HUES6 (cell line): ENCODE data around the gene FADS3.

Source experiments
- H3K27ac ChIP-seq: 2 replicates; pipeline ENCODE4 v1.7.0; 2013; ENCODE audit warnings: low read depth, mild to moderate bottlenecking, low read length, inconsistent platforms
- H3K27me3 ChIP-seq: 2 replicates; pipeline ENCODE4 v1.6.1; 2013; ENCODE audit warnings: low read length; ENCODE audit not compliant: control insufficient read depth, insufficient read depth
- H3K36me3 ChIP-seq: 2 replicates; pipeline ENCODE4 v1.6.1; 2013; ENCODE audit warnings: low read length; ENCODE audit not compliant: control insufficient read depth, insufficient read depth
- H3K4me1 ChIP-seq: 2 replicates; pipeline ENCODE4 v1.6.1; 2013; ENCODE audit warnings: low read length; ENCODE audit not compliant: control insufficient read depth, insufficient read depth
- H3K4me3 ChIP-seq: 2 replicates; pipeline ENCODE4 v1.5.1; 2013; ENCODE audit warnings: low read depth, low read length
- H3K9ac ChIP-seq: one replicate; pipeline ENCODE4 v1.6.1; 2013; ENCODE audit warnings: mild to moderate bottlenecking, low read length
- H3K9me3 ChIP-seq: 2 replicates; pipeline ENCODE4 v1.6.1; 2013; ENCODE audit warnings: low read depth, low read length; ENCODE audit not compliant: control insufficient read depth, insufficient read depth

FADS3 gene

GRCh38 chr11:61853698-61854169 is 37.6 kb downstream of the FADS3 start:
- no peak overlapping the region for H3K4me3 ChIP-seq
- H3K27me3 ChIP-seq = no peaks in the 10 kb centered on the region
- no peaks in the 10 kb centered on the region for H3K9me3 ChIP-seq
- H3K27ac ChIP-seq = no peak overlapping the region
- H3K4me1 ChIP-seq = no peaks in the 10 kb centered on the region
- no peak overlapping the region for H3K9ac ChIP-seq
- H3K36me3 ChIP-seq = peaks cover 90% of the 10 kb centered on the region

DNA sequence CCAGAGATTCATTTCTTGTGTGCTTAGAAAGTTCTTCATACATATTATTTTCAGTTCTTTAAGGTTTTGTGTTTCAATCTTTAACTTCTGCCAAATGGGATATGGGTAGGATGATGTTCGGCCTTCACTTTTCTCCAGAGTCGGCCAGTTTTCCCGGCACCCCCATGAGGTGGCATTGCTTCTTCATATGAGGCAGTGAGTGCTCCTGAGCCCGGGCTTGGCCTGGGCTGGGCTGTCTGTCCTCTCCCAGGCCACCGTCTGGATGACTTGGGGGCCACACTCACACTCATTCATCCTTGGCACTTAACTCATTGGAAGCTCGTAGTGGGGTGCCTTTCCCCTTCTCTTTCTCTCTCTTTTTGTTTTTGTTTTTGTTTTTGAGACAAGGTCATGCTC is 39.4 kb downstream of the FADS3 start:
- Histone ChIP-seq H3K4me1 (no peaks in the 10 kb centered on the region), H3K4me3 (no peak overlapping the region), H3K9me3 (no peaks in the 10 kb centered on the region), H3K27me3 (no peaks in the 10 kb centered on the region), H3K27ac (no peak overlapping the region), H3K36me3 (peaks cover 95% of the 10 kb centered on the region), H3K9ac (no peak overlapping the region)

DNA sequence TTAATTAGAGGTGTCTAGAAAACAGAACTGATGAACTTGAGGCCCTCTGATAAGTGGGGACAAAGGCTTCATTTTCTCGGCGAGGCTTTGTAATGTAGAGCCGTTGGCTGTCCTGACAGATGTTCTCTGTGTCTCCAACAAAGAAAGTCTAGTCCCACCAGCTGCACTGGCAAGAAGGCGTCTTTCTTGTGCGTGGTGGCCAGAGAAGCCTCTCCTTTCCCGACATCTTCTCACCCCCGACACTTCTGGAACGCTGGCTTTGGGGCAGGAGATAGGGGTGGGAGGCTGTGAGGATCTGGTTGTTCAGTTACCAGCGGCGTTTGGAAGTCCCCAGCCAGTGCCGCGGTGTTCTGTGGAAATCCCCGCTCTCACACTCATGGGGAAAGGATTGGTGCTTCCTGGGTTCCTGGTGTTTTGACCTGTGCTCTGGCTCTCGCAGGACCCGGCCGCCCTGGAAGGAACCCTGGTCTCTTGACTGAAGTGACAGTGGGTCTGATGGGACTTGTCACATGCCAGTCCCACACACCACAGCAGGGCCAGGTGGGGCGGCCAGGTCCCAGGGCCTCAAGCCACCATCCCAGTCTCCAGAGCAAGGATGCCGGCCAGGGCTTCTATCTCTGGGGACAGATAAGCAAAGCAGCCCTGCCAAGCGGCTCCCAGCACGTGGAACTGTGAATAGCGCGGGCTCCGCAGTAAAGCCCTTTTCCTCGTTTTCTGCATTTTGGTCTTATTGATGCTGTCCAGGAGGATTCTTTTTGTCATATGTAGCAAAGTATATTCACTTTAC is 40.0 kb downstream of the FADS3 start:
- Histone ChIP-seq H3K9me3 (no peaks in the 10 kb centered on the region), H3K9ac (no peak overlapping the region), H3K36me3 (peaks cover 94% of the 10 kb centered on the region), H3K27me3 (no peaks in the 10 kb centered on the region), H3K27ac (no peak overlapping the region), H3K4me3 (no peak overlapping the region), H3K4me1 (no peaks in the 10 kb centered on the region)

GRCh38 chr11:61850687-61851086 is 40.7 kb downstream of the FADS3 start:
- Histone ChIP-seq H3K9ac (no peak overlapping the region), H3K9me3 (no peaks in the 10 kb centered on the region), H3K36me3 (peaks cover 94% of the 10 kb centered on the region), H3K4me3 (no peak overlapping the region), H3K4me1 (no peaks in the 10 kb centered on the region), H3K27ac (no peak overlapping the region), H3K27me3 (no peaks in the 10 kb centered on the region)

GRCh38 chr11:61848631-61849030 is 42.7 kb downstream of the FADS3 start:
- H3K4me1 ChIP-seq = no peaks in the 10 kb centered on the region
- no peaks in the 10 kb centered on the region for H3K9me3 ChIP-seq
- H3K36me3 ChIP-seq = peaks cover 88% of the 10 kb centered on the region
- H3K27me3 ChIP-seq = no peaks in the 10 kb centered on the region
- H3K9ac ChIP-seq = no peak overlapping the region
- no peak overlapping the region for H3K4me3 ChIP-seq
- H3K27ac ChIP-seq = no peak overlapping the region

DNA sequence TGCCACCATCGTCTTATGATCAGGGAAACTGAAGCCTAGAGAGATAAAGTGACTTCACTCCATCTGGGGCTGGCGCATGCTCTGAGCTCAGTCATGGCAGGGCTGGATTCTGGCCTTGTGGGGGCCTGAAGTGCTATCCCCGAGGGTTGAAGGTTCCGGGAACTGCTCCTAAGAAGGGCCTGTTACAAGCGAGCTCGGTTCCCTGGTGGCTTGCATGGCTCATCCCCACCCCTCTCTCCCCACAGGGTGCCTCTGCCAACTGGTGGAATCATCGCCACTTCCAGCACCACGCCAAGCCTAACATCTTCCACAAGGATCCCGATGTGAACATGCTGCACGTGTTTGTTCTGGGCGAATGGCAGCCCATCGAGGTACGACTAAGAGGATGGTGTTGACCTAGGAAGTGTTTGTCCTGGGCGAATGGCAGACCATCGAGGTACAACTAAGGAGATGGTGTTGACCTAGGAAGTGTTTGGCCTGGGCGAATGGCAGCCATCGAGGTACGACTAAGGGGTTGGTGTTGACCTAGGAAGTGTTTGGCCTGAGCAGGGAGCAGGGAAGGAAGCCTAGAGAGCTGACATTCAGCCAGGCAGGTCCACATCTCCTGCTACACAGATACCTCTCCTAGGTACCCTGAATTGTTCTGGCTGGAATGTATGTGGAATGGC is 43.3 kb downstream of the FADS3 start:
- peaks cover 89% of the 10 kb centered on the region for H3K36me3 ChIP-seq
- H3K4me3 ChIP-seq = no peak overlapping the region
- no peaks in the 10 kb centered on the region for H3K9me3 ChIP-seq
- no peaks in the 10 kb centered on the region for H3K4me1 ChIP-seq
- H3K27me3 ChIP-seq = no peaks in the 10 kb centered on the region
- H3K9ac ChIP-seq = no peak overlapping the region
- H3K27ac ChIP-seq = no peak overlapping the region

DNA sequence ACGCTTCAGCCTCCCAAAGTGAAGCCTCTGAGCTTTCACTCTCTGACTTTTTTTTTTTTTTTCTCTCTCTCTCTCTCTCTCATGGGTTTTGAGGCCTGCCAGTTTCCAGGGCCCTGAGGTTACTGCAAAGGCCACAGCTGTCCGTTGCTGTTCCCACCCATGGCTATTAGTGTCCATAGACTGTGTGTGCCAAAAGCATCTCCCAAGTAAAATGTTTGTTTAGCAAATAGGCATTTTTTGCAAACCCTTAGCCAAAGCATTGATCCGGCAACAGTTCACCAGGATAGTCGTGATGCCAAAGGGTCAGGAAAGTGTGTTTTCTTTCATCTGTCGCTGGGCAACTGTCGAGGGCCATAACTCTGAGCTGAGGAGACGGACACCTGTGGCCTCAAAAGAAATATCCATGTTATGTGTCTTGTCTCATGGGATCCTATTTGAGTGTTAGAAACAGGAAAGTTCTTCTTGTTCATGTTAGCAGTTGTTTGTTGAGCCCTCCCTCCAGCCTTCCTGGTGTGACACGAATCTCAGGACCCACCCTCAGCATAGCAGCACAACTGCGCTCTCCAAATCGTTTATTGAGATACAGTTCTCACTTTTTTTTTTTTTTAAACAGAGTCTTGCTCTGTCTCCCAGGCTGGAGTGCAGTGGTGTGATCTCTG is 44.9 kb downstream of the FADS3 start:
- no peaks in the 10 kb centered on the region for H3K27me3 ChIP-seq
- no peaks in the 10 kb centered on the region for H3K9me3 ChIP-seq
- no peaks in the 10 kb centered on the region for H3K4me1 ChIP-seq
- H3K4me3 ChIP-seq = no peak overlapping the region
- H3K27ac ChIP-seq = no peak overlapping the region
- peaks cover 91% of the 10 kb centered on the region for H3K36me3 ChIP-seq
- H3K9ac ChIP-seq = no peak overlapping the region

DNA sequence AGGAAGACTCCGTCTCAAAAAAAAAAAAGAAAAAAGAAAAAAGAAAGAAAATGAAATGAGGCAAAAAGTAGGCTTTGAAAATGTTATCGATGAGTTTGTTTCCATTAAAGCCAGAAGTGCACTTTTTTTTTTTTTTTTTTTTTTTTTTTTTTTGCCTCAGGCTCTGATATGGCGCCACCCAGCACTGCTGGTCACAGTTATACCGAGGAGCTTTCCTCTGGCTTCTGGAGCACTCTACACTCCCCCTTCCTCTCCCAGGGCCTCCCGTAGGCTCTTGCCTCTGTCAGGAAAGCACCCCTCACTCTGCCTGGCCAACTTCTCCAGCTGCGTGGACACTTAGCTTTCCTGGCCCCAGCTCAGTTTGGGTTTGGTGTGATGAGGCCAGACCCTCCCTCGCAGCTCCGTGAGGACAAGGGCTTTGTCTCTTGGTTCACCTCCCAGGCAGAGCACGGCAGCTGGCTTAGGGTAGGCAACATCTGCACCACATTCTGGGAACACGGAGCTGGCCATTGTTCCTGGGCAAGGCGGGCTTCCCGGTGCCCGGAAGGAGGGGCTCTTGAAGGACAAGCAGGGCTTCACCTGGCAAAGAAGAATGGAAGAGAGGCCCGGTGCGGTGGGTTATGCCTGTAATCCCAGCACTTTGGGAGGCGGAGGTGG is 46.3 kb downstream of the FADS3 start:
- no peaks in the 10 kb centered on the region for H3K27me3 ChIP-seq
- 0 out of 2 replicates have a peak overlapping the region, but pooled peaks have one; percentile 45 for H3K27ac ChIP-seq
- H3K36me3 ChIP-seq = peaks cover 91% of the 10 kb centered on the region
- H3K4me1 ChIP-seq = no peaks in the 10 kb centered on the region
- no peak overlapping the region for H3K9ac ChIP-seq
- no peaks in the 10 kb centered on the region for H3K9me3 ChIP-seq
- no peak overlapping the region for H3K4me3 ChIP-seq

DNA sequence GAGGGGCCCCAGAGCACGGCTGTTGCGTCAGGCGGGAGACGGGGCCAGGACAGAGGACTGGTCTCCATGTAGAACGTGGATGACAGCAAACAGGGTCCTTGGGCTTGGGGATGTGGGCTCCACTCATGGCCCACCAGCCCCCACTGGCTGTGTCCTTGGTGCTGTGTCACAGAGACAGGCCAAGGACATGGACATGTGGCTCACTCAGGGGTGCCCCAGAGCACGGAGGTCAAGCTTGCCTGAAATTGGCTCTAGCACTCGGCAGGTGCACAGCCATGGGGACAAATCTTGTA is 48.9 kb downstream of the FADS3 start:
- Histone ChIP-seq H3K4me1 (no peaks in the 10 kb centered on the region), H3K27me3 (no peaks in the 10 kb centered on the region), H3K4me3 (no peak overlapping the region), H3K27ac (no peak overlapping the region), H3K9ac (no peak overlapping the region), H3K36me3 (peaks cover 89% of the 10 kb centered on the region), H3K9me3 (no peaks in the 10 kb centered on the region)

DNA sequence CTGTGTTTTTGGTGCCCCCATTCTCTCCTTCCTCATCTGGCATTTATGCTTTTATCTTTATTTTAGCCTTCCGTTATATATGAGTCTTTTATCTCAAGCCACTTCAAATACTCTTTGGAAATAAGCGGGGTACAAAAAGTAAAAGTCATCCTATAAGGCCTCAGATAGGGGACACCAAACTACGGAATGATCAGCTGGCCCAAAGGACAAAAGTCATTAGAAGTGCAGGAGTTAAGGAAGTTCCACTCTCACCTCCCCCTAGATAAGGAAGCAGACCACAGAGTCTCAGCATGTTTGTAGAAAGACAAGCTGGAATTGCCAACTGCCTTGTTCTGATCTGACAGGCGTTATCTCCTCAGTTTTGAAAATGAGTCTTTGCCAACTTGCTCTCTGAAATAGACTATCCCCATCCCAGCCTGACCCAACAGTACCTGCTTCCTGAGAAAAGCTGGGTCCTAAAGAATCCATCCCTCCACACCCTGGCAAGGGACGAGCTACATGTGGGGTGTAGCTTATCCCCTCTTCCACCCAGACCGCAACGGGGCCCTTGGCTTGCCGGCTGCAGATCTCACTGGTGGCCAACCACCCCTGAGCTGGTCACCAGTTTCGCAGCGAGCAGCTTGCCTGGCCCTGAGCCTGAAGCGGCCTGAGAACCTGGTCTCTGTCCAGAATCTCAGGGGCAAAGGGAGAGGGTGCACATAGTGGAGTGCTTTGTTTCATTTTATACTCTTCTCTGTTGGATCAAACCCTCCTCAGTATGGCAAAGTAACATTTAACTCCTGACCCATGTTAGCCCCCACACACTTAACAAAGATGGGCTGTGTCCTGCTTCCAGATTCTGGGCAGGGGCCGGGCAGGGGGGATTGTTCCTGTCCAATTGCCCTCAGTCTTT is 49.5 kb downstream of the FADS3 start:
- no peaks in the 10 kb centered on the region for H3K4me1 ChIP-seq
- H3K9ac ChIP-seq = no peak overlapping the region
- no peak overlapping the region for H3K4me3 ChIP-seq
- H3K27me3 ChIP-seq = no peaks in the 10 kb centered on the region
- H3K27ac ChIP-seq = no peak overlapping the region
- peaks cover 90% of the 10 kb centered on the region for H3K36me3 ChIP-seq
- H3K9me3 ChIP-seq = no peaks in the 10 kb centered on the region
